CD8-positive, alpha-beta memory T cell (primary cell): ENCODE measurements around the gene ZC2HC1C. TPM values are rescaled to one million over a fixed set of nuclear protein-coding genes. Genes with fewer than 3 reads are reported as not detected.
A peak's percentile ranks its signal among the peaks of the same experiment; 100 is the strongest.

ENCODE experiments used
- CTCF ChIA-PET: fragments of 350-600 bp; sonication (Branson Sonifier 250); formaldehyde crosslinking; loops from one replicate; lab custom pipeline; 2021; ENCODE audit warnings: antibody characterized with exemption; lab: Charles Lee
- POLR2A ChIA-PET: fragments of 350-600 bp; sonication (Branson Sonifier 250); formaldehyde crosslinking; loops from one replicate; lab custom pipeline; 2021; ENCODE audit warnings: antibody characterized with exemption; lab: Charles Lee
- DNase-seq, 5 donors: peaks; one replicate each; pipeline versions ENCODE4 v3.0.0 to v3.0.0-alpha.2; 2020 to 2022; ENCODE audit warnings: mixed read lengths in 1 of 5
- H3K27ac ChIP-seq: one replicate; pipeline ENCODE4 v1.7.0; 2013; ENCODE audit warnings: low read depth, mild to moderate bottlenecking, low read length, moderate library complexity
- H3K27me3 ChIP-seq: 2 replicates; pipeline ENCODE4 v1.7.0; 2013; ENCODE audit warnings: low read length, mild to moderate bottlenecking; ENCODE audit not compliant: insufficient read depth, poor library complexity, severe bottlenecking
- H3K36me3 ChIP-seq: 2 replicates; pipeline ENCODE4 v1.7.0; 2013; ENCODE audit warnings: mild to moderate bottlenecking, low read length, moderate library complexity; ENCODE audit not compliant: insufficient read depth
- H3K4me1 ChIP-seq: 2 replicates; pipeline ENCODE4 v1.7.0; 2013; ENCODE audit warnings: mild to moderate bottlenecking, low read length, moderate library complexity; ENCODE audit not compliant: insufficient read depth
- H3K4me3 ChIP-seq: 2 replicates; pipeline ENCODE4 v1.7.0; 2013; ENCODE audit warnings: mild to moderate bottlenecking, low read length
- H3K9me3 ChIP-seq: 2 replicates; pipeline ENCODE4 v1.7.0; 2013; ENCODE audit warnings: mild to moderate bottlenecking, low read length
- H3K27ac Mint-ChIP-seq, 8 donors: one replicate each; pipeline ENCODE4 v1.8.0; 2020 to 2021; ENCODE audit warnings: mixed read lengths in 8 of 8, mild to moderate bottlenecking in 6 of 8, inconsistent platforms in 3 of 8, moderate library complexity in 3 of 8
- H3K27me3 Mint-ChIP-seq, 2 donors: one replicate each; pipeline ENCODE4 v1.8.0; 2020 to 2021; ENCODE audit warnings: mixed read lengths in 2 of 2, mild to moderate bottlenecking in 1 of 2, moderate library complexity in 1 of 2
- H3K36me3 Mint-ChIP-seq, 3 donors: one replicate each; pipeline ENCODE4 v1.8.0; 2020 to 2021; ENCODE audit warnings: mixed read lengths in 3 of 3, inconsistent platforms in 1 of 3, mild to moderate bottlenecking in 1 of 3
- H3K4me1 Mint-ChIP-seq, 3 donors: one replicate each; pipeline ENCODE4 v1.8.0; 2020 to 2021; ENCODE audit warnings: mixed read lengths in 3 of 3, inconsistent platforms in 1 of 3, mild to moderate bottlenecking in 1 of 3
- H3K4me3 Mint-ChIP-seq, 7 donors: one replicate each; pipeline ENCODE4 v1.8.0; 2020 to 2021; ENCODE audit warnings: mixed read lengths in 7 of 7, mild to moderate bottlenecking in 6 of 7, moderate library complexity in 4 of 7, inconsistent platforms in 2 of 7
- H3K9me3 Mint-ChIP-seq, 5 donors: one replicate each; pipeline ENCODE4 v1.8.0; 2020 to 2022; ENCODE audit warnings: mixed read lengths in 5 of 5, mild to moderate bottlenecking in 3 of 5, moderate library complexity in 2 of 5, inconsistent platforms in 1 of 5
- polyA plus RNA-seq: library from polyadenylated mRNA; unstranded; fragments of 300-500 nt; fragmentation: Illumina TruSeq; gene quantifications from one replicate; pipeline ENCODE4 v1.2.3, GENCODE V29; 2021
- total RNA-seq, 2 experiments: library from RNA; stranded (reverse); gene quantifications; one replicate each; pipeline ENCODE4 v1.2.3, GENCODE V29; 2021

The ZC2HC1C gene
- total and polyA plus RNA-seq, 3 experiments from 2014 or later, result 0.81 to 2.2 (median 1.1) TPM

- CTCF ChIA-PET, result no interaction called here
- H3K36me3 Mint-ChIP-seq, result peaks cover 0 to 31% (median 5%) of the 10 kb centered on the region in 3 donors
These were observed 9.8 kb upstream of the ZC2HC1C start for GRCh38 chr14:75059642-75060041.

GRCh38 chr14:75060420-75060819, 9.0 kb upstream of the ZC2HC1C start:
- H3K27ac Mint-ChIP-seq, result peak overlapping the region in 2 of 8 donors; percentile 12 to 68
- no peak overlapping the region for H3K27ac ChIP-seq
- no peaks in the 10 kb centered on the region for H3K9me3 ChIP-seq
- ChIA-PET CTCF (no interaction called here), POLR2A (no interaction called here)
- peaks cover 0 to 30% (median 5%) of the 10 kb centered on the region in 3 donors for H3K36me3 Mint-ChIP-seq
- peaks cover 27 to 51% (median 33%) of the 10 kb centered on the region in 3 donors for H3K4me1 Mint-ChIP-seq
- no peak for DNase-seq
- peaks cover 0 to 2% (median 0%) of the 10 kb centered on the region in 5 donors for H3K9me3 Mint-ChIP-seq
- H3K27me3 Mint-ChIP-seq, result no peaks in the 10 kb centered on the region
- peaks cover 5% of the 10 kb centered on the region for H3K4me1 ChIP-seq
- H3K4me3 ChIP-seq, result no peak overlapping the region
- H3K4me3 Mint-ChIP-seq, result peak overlapping the region in 1 of 7 donors; percentile 28
- no peaks in the 10 kb centered on the region for H3K27me3 ChIP-seq
- no peaks in the 10 kb centered on the region for H3K36me3 ChIP-seq

More at GRCh38 chr14:75059642-75060041, 9.8 kb upstream of the ZC2HC1C start:
- H3K4me3 ChIP-seq, result no peak overlapping the region
- no peak for DNase-seq
- H3K27me3 ChIP-seq, result no peaks in the 10 kb centered on the region
- peak overlapping the region in 3 of 8 donors; percentile 21 to 51 (median 23) for H3K27ac Mint-ChIP-seq
- H3K27me3 Mint-ChIP-seq, result no peaks in the 10 kb centered on the region
- no peaks in the 10 kb centered on the region for H3K9me3 ChIP-seq
- peaks cover 0 to 2% (median 0%) of the 10 kb centered on the region in 5 donors for H3K9me3 Mint-ChIP-seq
- peaks cover 25 to 47% (median 30%) of the 10 kb centered on the region in 3 donors for H3K4me1 Mint-ChIP-seq
- H3K4me1 ChIP-seq, result peaks cover 5% of the 10 kb centered on the region
- H3K27ac ChIP-seq, result no peak overlapping the region
- POLR2A ChIA-PET, result no interaction called here
- H3K36me3 ChIP-seq, result no peaks in the 10 kb centered on the region
- H3K4me3 Mint-ChIP-seq, result peak overlapping the region in 1 of 7 donors; percentile 22

GRCh38 chr14:75063013-75063412, 6.4 kb upstream of the ZC2HC1C start:
- H3K27me3 ChIP-seq, result no peaks in the 10 kb centered on the region
- peak overlapping the region; percentile 82 to 98 (median 97) for H3K27ac Mint-ChIP-seq
- peaks cover 0 to 2% (median 0%) of the 10 kb centered on the region in 5 donors for H3K9me3 Mint-ChIP-seq
- H3K27ac ChIP-seq, result peak overlapping the region; percentile 70
- peak overlapping the region; percentile 88 for H3K4me3 ChIP-seq
- H3K27me3 Mint-ChIP-seq, result no peaks in the 10 kb centered on the region
- H3K4me1 ChIP-seq, result peaks cover 5% of the 10 kb centered on the region
- ChIA-PET CTCF (interaction anchor here (0.7 to 1.3 kb wide), 5 partner anchors 11 to 202 kb away, joined by 3 read pairs; partner anchors contain the start of gene MLH3), POLR2A (interaction anchor here (1.3 kb wide), 1 partner anchor 25 kb away, joined by 3 read pairs; no protein-coding TSS in a partner anchor)
- H3K9me3 ChIP-seq, result no peaks in the 10 kb centered on the region
- peaks cover 0 to 24% (median 2%) of the 10 kb centered on the region in 3 donors for H3K36me3 Mint-ChIP-seq
- H3K36me3 ChIP-seq, result no peaks in the 10 kb centered on the region
- peaks cover 27 to 46% (median 31%) of the 10 kb centered on the region in 3 donors for H3K4me1 Mint-ChIP-seq
- peak overlapping the region; percentile 99 to 100 (median 100) for H3K4me3 Mint-ChIP-seq
- DNase-seq, result peak in 1 of 5 donors; percentile 8

- H3K4me1 ChIP-seq, result peaks cover 9% of the 10 kb centered on the region
- no peaks in the 10 kb centered on the region for H3K36me3 ChIP-seq
- Mint-ChIP-seq H3K4me3 (peak within 1 kb of the TSS; percentile 99 to 100 (median 100)), H3K9me3 (peaks cover 0 to 2% (median 0%) of the 10 kb centered on the region in 5 donors), H3K36me3 (peaks cover 0 to 22% (median 2%) of the 10 kb centered on the region in 3 donors), H3K27ac (peak within 1 kb of the TSS; percentile 82 to 98 (median 97)), H3K27me3 (no peaks in the 10 kb centered on the region), H3K4me1 (peaks cover 27 to 46% (median 31%) of the 10 kb centered on the region in 3 donors)
- peak within 1 kb of the TSS; percentile 88 for H3K4me3 ChIP-seq
- no peaks in the 10 kb centered on the region for H3K27me3 ChIP-seq
- POLR2A ChIA-PET, result interaction anchor here (0.9 to 1.5 kb wide), 7 partner anchors 14 to 226 kb away, joined by 3 to 12 read pairs (median 3); partner anchors contain the start of genes EIF2B2, MLH3 and NEK9
- H3K27ac ChIP-seq, result peak within 1 kb of the TSS; percentile 70
- peak; percentile 83 to 93 (median 87) for DNase-seq
- no peaks in the 10 kb centered on the region for H3K9me3 ChIP-seq
- CTCF ChIA-PET, result interaction anchor here (0.9 to 1.5 kb wide), 6 partner anchors 15 to 146 kb away, joined by 3 to 6 read pairs (median 3); partner anchors contain the start of gene EIF2B2
These were observed 5.8 kb upstream of the ZC2HC1C start, which contains the start of gene ACYP1 for GRCh38 chr14:75063491-75064204. Gene ACYP1 (minus strand): TSS chr14:75064024. CDS start chr14:75063553, 471 bp downstream.

- H3K4me3 ChIP-seq, result peak overlapping the region; percentile 88
These were observed 5.3 kb upstream of the ZC2HC1C start for GRCh38 chr14:75064205-75064567.

GRCh38 chr14:75066691-75067090, 2.8 kb upstream of the ZC2HC1C start:
- H3K9me3 ChIP-seq, result no peaks in the 10 kb centered on the region
- H3K4me3 ChIP-seq, result no peak overlapping the region
- POLR2A ChIA-PET, result no interaction called here
- DNase-seq, result no peak
- Mint-ChIP-seq H3K4me3 (no peak overlapping the region), H3K27me3 (no peaks in the 10 kb centered on the region), H3K9me3 (no peaks in the 10 kb centered on the region), H3K27ac (no peak overlapping the region), H3K4me1 (peaks cover 23 to 30% (median 27%) of the 10 kb centered on the region in 3 donors), H3K36me3 (peaks cover 0 to 9% (median 0%) of the 10 kb centered on the region in 3 donors)
- H3K36me3 ChIP-seq, result no peaks in the 10 kb centered on the region
- H3K27me3 ChIP-seq, result no peaks in the 10 kb centered on the region
- CTCF ChIA-PET, result no interaction called here
- no peak overlapping the region for H3K27ac ChIP-seq
- H3K4me1 ChIP-seq, result peaks cover 12% of the 10 kb centered on the region

More at GRCh38 chr14:75064205-75064567, 5.3 kb upstream of the ZC2HC1C start:
- DNase-seq, result no peak
- Histone ChIP-seq H3K27ac (peak overlapping the region; percentile 70), H3K4me1 (peaks cover 12% of the 10 kb centered on the region), H3K36me3 (no peaks in the 10 kb centered on the region), H3K27me3 (no peaks in the 10 kb centered on the region), H3K9me3 (no peaks in the 10 kb centered on the region)
- H3K27me3 Mint-ChIP-seq, result no peaks in the 10 kb centered on the region
- ChIA-PET POLR2A (interaction anchor here (0.9 to 1.5 kb wide), 7 partner anchors 14 to 226 kb away, joined by 3 to 12 read pairs (median 3); partner anchors contain the start of genes EIF2B2, MLH3 and NEK9), CTCF (interaction anchor here (0.9 to 1.5 kb wide), 5 partner anchors 15 to 122 kb away, joined by 3 to 6 read pairs (median 3); partner anchors contain the start of gene EIF2B2)
- peaks cover 27 to 46% (median 31%) of the 10 kb centered on the region in 3 donors for H3K4me1 Mint-ChIP-seq
- H3K36me3 Mint-ChIP-seq, result peaks cover 0 to 22% (median 2%) of the 10 kb centered on the region in 3 donors
- peaks cover 0 to 2% (median 0%) of the 10 kb centered on the region in 5 donors for H3K9me3 Mint-ChIP-seq
- H3K27ac Mint-ChIP-seq, result peak overlapping the region; percentile 82 to 98 (median 97)
- H3K4me3 Mint-ChIP-seq, result peak overlapping the region; percentile 99 to 100 (median 100)

GRCh38 chr14:75067212-75067611, 2.2 kb upstream of the ZC2HC1C start:
- peaks cover 0 to 9% (median 0%) of the 10 kb centered on the region in 3 donors for H3K36me3 Mint-ChIP-seq
- Histone ChIP-seq H3K27me3 (no peaks in the 10 kb centered on the region), H3K36me3 (no peaks in the 10 kb centered on the region), H3K4me1 (peaks cover 12% of the 10 kb centered on the region), H3K4me3 (no peak overlapping the region), H3K9me3 (no peaks in the 10 kb centered on the region), H3K27ac (no peak overlapping the region)
- no peaks in the 10 kb centered on the region for H3K27me3 Mint-ChIP-seq
- CTCF ChIA-PET, result no interaction called here
- no peak overlapping the region for H3K4me3 Mint-ChIP-seq
- POLR2A ChIA-PET, result interaction anchor here (1.1 kb wide), 1 partner anchor 63 kb away, joined by 3 read pairs; no protein-coding TSS in a partner anchor
- no peaks in the 10 kb centered on the region for H3K9me3 Mint-ChIP-seq
- peaks cover 23 to 29% (median 27%) of the 10 kb centered on the region in 3 donors for H3K4me1 Mint-ChIP-seq
- no peak for DNase-seq
- H3K27ac Mint-ChIP-seq, result no peak overlapping the region
